Sigmoid colon (tissue), 7 donors: ENCODE results near the gene FBL. TPM values are rescaled to one million over a fixed set of nuclear protein-coding genes. Genes with fewer than 3 reads are reported as not detected.

Experiments
- DNase-seq: peaks from one replicate; pipeline ENCODE4 v3.0.0-alpha.2; 2019
- H3K27ac ChIP-seq, 4 donors: fragments of 200-600 bp; sonication (generic); one replicate each; pipeline ENCODE4 v1.5.1; 2016 to 2019; ENCODE audit warnings: mild to moderate bottlenecking in 1 of 4
- H3K27me3 ChIP-seq, 3 donors: fragments of 200-600 bp; sonication (generic); one replicate each; pipeline ENCODE4 v1.5.1; 2019; ENCODE audit warnings: mild to moderate bottlenecking in 1 of 3
- H3K36me3 ChIP-seq, 4 donors: fragments of 200-600 bp; sonication (generic); one replicate each; pipeline ENCODE4 v1.5.1; 2016 to 2019
- H3K4me1 ChIP-seq, 4 donors: fragments of 200-600 bp; sonication (generic); one replicate each; pipeline ENCODE4 v1.5.1; 2017 to 2019
- H3K4me3 ChIP-seq, 4 donors: fragments of 200-600 bp; sonication (generic); one replicate each; pipeline ENCODE4 v1.5.1; 2017 to 2019; ENCODE audit warnings: mild to moderate bottlenecking in 2 of 4, moderate library complexity in 1 of 4
- H3K9me3 ChIP-seq, 4 donors: fragments of 200-600 bp in 3 of 4; sonication (generic) in 3 of 4; one replicate each; pipeline versions ENCODE4 v1.5.1 to v1.6.1; 2013 to 2019
- EP300 ChIP-seq, 4 donors: sonication (generic); formaldehyde crosslinking; IDR thresholded peaks; one replicate each; pipeline ENCODE4 v1.6.1; 2017; ENCODE audit warnings: antibody characterized with exemption in 4 of 4
- POLR2A ChIP-seq, 2 donors: fragments of 450-650 bp; IDR thresholded peaks; one replicate each; pipeline ENCODE4 v1.6.1; 2016; ENCODE audit warnings: antibody characterized with exemption in 2 of 2, mild to moderate bottlenecking in 2 of 2, moderate library complexity in 2 of 2
- POLR2AphosphoS5 ChIP-seq, 4 donors: sonication (generic); formaldehyde crosslinking; IDR thresholded peaks; one replicate each; pipeline ENCODE4 v1.6.1; 2017; ENCODE audit warnings: antibody characterized with exemption in 4 of 4
- WGBS, 2 donors: extraction: QIAGEN DNeasy Blood & Tissue Kit; methylation state at CpG; one replicate each; pipeline ENCODE4 v1.1.7; 2013; 5-methylcytosine and 5-hydroxymethylcytosine counted together
- intact Hi-C: fragments of 100-400 bp; cut with DNase I; formaldehyde crosslinking; loops from one replicate; pipeline ENCODE4 v1.15.1; 2023
- polyA plus RNA-seq, 3 donors: library from polyadenylated mRNA; stranded (reverse); fragments of 200-250 nt; gene quantifications; one replicate each; pipeline ENCODE4 v1.2.3, GENCODE V29; 2013
- total RNA-seq, 4 donors: library from RNA; depleted of rRNA; stranded (reverse); fragments of >200 nt; gene quantifications; one replicate each; pipeline ENCODE4 v1.1.0, GENCODE V29; 2016
- TF ChIP-seq, protein P1 (sequence below), 4 experiments: fragments of 450-650 bp in 3 of 4; fragments of 200-600 bp in 1 of 4; IDR thresholded peaks; one replicate each; pipeline ENCODE4 v1.5.1; 2016 to 2019; ENCODE audit warnings: antibody characterized with exemption in 4 of 4, mild to moderate bottlenecking in 3 of 4, moderate library complexity in 2 of 4
- donor health status: healthy with polysubstance abuse.
- donor health status: Bipolar disorder and iron deficiency.
- donor health status: healthy.

FBL gene
- total and polyA plus RNA-seq, 7 donors, result 96.4 to 333 (median 121) TPM

DNA sequence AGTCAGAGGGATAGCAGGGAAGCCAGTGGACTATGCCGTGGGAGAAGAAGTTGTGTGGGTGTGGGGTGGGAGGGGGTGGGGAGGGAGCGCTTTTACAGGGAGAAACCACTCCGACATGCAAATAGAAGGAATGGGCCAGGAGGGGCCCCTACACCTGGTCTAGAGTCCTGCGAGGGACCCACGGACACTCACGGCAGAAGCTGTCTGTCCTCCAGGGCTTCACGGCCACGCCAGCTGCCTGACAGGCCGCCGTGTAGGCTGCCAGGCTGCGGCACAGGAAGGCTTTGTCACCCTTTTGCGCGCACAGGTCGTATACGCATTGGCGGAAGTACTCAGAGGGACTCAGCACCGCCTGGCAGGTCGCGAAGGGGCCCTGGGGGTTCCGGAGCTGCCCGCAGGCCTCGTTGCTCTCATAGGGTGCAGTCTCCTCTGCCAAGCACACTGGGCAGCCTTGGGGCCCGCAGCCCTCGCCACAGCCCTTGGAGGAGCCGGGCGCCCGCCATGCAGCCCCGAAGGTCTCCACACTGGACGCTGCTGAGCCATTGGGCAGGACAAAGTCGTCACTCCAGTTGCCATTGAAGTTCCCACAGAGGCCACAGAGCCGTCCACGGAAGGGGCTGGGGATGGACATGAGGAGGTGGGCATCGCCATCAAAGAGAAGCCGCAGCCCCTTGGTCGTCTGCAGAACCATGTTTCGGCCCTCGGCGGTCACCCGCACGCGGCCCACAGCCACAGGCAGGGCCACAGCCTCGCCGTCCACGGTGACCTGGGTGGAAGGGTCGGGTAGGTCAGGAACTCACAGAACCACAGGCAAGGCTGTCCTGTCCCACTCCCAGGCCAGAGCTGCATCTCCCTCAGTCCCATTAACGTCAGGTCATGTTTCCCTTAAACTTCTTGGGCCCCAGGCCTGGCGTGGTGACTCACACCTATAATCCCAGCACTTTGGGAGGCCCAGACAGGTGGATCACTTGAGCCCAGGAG is 26.0 kb upstream of the FBL start:
- WGBS, 2 donors, result 91% methylated on average over 47 of the region's 47 CpGs
- DNase-seq, result no peak
- TF ChIP-seq POLR2A (IDR thresholded peaks at IDR 0.05) (no peak), POLR2AphosphoS5 (IDR thresholded peaks at IDR 0.05) (no peak)
- TF ChIP-seq, protein P1, sequence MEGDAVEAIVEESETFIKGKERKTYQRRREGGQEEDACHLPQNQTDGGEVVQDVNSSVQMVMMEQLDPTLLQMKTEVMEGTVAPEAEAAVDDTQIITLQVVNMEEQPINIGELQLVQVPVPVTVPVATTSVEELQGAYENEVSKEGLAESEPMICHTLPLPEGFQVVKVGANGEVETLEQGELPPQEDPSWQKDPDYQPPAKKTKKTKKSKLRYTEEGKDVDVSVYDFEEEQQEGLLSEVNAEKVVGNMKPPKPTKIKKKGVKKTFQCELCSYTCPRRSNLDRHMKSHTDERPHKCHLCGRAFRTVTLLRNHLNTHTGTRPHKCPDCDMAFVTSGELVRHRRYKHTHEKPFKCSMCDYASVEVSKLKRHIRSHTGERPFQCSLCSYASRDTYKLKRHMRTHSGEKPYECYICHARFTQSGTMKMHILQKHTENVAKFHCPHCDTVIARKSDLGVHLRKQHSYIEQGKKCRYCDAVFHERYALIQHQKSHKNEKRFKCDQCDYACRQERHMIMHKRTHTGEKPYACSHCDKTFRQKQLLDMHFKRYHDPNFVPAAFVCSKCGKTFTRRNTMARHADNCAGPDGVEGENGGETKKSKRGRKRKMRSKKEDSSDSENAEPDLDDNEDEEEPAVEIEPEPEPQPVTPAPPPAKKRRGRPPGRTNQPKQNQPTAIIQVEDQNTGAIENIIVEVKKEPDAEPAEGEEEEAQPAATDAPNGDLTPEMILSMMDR (IDR thresholded peaks at IDR 0.05), result no peak
- intact Hi-C loops, result no loop called here
- Histone ChIP-seq H3K4me3 (no peak overlapping the region), H3K4me1 (no peaks in the 10 kb centered on the region), H3K9me3 (no peaks in the 10 kb centered on the region), H3K27ac (no peak overlapping the region), H3K27me3 (peaks cover 0 to 5% (median 0%) of the 10 kb centered on the region in 3 donors), H3K36me3 (no peaks in the 10 kb centered on the region)

DNA sequence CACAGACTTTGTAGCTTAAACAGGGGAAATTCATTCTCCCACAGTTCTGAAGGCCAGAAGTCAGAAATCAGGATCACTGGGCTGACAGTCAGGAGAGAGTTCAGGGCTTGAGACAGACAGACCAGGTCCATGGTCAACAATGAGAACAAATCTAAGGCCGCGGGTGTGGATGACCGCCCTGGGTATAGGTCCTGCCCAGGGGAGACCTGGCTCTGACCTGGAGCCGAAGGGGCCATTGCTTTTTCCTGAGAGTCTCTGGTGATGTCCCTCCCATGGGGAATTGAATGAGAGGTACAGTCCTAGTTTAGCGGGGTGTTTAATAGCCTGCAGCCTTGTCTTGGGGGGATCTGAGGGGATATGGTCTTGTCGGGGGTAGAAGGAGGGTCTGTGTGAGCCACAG is 25.2 kb upstream of the FBL start:
- DNase-seq, result no peak
- intact Hi-C loops, result no loop called here
- Histone ChIP-seq H3K27ac (no peak overlapping the region), H3K27me3 (peaks cover 0 to 5% (median 0%) of the 10 kb centered on the region in 3 donors), H3K36me3 (no peaks in the 10 kb centered on the region), H3K4me3 (no peak overlapping the region), H3K4me1 (no peaks in the 10 kb centered on the region), H3K9me3 (no peaks in the 10 kb centered on the region)
- TF ChIP-seq EP300 (IDR thresholded peaks at IDR 0.05) (no peak), POLR2AphosphoS5 (IDR thresholded peaks at IDR 0.05) (no peak), POLR2A (IDR thresholded peaks at IDR 0.05) (no peak)
- TF ChIP-seq, protein P1 (IDR thresholded peaks at IDR 0.05), result no peak
- WGBS, 2 donors, result 92 to 97% methylated on average over 6 of the region's 6 CpGs

GRCh38 chr19:39870171-39870971 is 24.2 kb upstream of the FBL start:
- Histone ChIP-seq H3K27me3 (no peaks in the 10 kb centered on the region), H3K9me3 (no peaks in the 10 kb centered on the region), H3K4me3 (no peak overlapping the region), H3K4me1 (no peaks in the 10 kb centered on the region), H3K27ac (no peak overlapping the region), H3K36me3 (no peaks in the 10 kb centered on the region)
- no peak for DNase-seq
- TF ChIP-seq EP300 (IDR thresholded peaks at IDR 0.05), result no peak
- TF ChIP-seq, protein P1 (IDR thresholded peaks at IDR 0.05), result no peak
- TF ChIP-seq POLR2AphosphoS5 (IDR thresholded peaks at IDR 0.05), result no peak
- TF ChIP-seq POLR2A (IDR thresholded peaks at IDR 0.05), result no peak
- intact Hi-C loops, result no loop called here
- 38 to 59% methylated on average over 16 of the region's 16 CpGs for WGBS, 2 donors

DNA sequence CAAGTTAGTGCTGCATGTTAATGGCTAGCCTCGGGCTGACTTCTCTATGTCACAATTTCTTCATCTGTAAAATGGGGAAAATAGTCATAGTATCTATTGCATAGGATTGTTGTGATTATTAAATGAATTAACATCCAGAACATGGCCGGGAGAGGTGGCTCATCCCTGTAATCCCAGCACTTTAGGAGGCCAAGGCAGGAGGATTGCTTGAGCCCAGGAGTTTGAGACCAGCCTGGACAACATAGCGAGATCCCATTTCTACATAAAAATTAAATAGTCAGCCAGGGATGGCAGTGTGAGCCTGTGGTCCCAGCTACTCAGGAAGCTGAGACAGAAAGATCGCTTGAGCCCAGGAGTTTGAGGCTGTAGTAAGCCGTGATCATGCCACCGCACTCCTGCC is 21.8 kb upstream of the FBL start:
- WGBS, 2 donors, result 96% methylated on average over 6 of the region's 6 CpGs
- DNase-seq, result no peak
- H3K27me3 ChIP-seq, result no peaks in the 10 kb centered on the region
- no peaks in the 10 kb centered on the region for H3K9me3 ChIP-seq
- intact Hi-C loops, result no loop called here
- H3K4me1 ChIP-seq, result no peaks in the 10 kb centered on the region
- H3K27ac ChIP-seq, result no peak overlapping the region
- H3K4me3 ChIP-seq, result no peak overlapping the region
- no peaks in the 10 kb centered on the region for H3K36me3 ChIP-seq
- no peak for TF ChIP-seq POLR2A (IDR thresholded peaks at IDR 0.05)
- TF ChIP-seq POLR2AphosphoS5 (IDR thresholded peaks at IDR 0.05), result no peak
- TF ChIP-seq EP300 (IDR thresholded peaks at IDR 0.05), result no peak
- TF ChIP-seq, protein P1 (IDR thresholded peaks at IDR 0.05), result no peak
